ENCODE measurements around the gene SGPL1.

SGPL1 gene

DNA sequence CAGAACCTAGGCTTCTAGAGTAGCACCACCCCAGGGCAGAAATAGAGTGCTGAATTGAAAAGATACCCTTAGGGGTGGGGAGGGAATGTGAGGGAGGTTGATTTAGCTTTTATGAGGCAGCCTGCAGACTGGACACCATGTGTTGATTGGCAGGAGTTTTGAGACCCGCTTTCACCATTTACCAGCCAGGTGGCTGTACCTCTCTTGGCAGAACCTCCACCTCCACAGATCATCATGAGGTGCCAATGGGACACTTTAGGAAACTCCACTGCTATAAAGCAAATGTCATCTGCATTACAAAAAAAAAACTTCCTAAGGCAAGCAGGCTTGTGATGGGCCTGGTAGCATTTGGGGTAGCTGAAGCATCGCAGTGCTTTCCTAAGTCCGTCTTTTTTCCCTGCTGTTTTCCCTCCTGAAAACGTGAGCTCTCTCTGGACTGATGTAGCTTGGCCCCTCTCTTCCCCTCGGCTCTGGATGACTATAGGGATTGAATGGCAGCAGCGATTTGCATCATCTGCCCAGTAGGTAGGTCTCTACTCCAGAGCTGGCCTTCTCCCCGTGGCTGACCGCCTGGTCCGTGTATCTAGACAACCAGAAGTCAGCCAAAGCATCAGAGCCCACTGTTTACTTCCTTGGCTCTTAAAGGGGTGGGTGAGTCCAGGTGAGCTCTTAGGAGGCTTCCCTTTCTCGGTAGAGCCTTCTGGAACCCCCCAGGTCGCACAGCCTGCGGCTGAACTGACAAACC lies 71.3 kb downstream of the SGPL1 start:
- no peak for DNase-seq

DNA sequence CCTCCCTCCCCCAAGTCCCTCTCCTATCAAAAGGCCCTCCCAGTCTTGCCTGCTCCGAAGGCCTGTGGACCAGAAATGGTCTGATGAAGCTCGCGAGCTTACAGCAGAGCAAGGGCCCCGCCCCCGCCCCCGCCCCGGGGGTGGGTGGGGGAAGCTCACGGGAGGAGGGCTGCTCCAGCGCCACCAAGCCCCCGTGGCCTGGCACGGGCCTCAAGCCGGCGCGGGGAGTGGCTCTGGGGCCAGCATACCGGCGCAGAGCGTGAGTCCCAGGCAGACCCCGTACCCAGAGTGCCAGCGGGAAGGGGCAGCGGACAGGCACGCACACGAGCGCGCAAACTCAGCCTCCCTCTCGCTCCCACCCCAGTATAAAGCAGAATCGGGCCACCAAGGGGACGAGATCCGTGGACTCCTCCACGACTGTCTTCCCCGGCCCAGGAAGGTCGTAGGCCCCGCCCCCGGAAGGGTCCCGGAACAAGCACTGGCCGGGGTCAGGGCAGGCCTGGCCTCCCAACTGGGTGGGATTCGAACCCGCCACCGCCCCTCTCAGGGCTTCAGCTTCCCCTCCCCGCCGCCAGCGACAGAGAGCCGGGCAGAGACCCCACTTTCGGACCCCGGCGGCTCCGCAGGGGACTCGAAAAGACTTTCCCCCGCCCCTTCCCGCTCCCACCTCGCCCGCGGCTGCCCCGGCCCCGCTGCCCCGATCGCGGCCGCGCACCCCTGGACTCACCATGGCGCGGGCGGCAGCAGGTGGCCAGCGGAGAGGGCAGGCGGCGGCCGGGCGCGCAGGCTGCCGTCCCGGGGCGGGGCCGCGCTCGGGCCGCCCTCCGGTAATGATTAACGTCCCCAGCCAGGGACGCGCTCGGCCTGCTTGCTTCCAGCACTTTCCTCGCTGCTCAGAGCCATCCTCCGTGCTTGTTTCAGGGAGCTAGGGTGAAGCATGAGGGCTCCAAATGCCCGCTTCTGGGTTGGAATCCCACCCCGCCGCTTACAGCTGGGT lies 72.4 kb downstream of the SGPL1 start, which contains the start of gene PCBD1:
PCBD1 (minus strand) TSS at position 762 of the 997 bp plus-strand sequence; CDS start at position 730, 32 bp downstream.
- peak; percentile 69 for DNase-seq

DNA sequence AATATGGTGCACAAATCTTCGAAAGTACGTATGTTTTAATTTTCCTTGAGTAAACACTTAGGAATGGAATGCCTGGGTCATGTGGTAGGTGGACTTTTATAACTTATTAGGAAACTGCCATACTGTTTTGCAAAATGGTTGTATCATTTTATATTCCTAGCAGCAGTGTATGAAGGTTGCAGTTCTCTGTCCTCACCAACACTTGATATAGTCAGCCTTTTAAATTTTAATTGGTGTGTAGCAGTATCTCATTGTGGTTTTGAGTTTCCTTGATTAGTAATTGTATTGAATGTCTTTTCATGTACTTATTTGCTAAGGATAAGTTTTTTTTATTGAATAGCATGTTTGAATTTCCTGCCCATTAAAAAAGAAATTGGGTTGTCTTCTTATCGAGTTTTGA lies 73.5 kb downstream of the SGPL1 start:
- no peak for DNase-seq

DNA sequence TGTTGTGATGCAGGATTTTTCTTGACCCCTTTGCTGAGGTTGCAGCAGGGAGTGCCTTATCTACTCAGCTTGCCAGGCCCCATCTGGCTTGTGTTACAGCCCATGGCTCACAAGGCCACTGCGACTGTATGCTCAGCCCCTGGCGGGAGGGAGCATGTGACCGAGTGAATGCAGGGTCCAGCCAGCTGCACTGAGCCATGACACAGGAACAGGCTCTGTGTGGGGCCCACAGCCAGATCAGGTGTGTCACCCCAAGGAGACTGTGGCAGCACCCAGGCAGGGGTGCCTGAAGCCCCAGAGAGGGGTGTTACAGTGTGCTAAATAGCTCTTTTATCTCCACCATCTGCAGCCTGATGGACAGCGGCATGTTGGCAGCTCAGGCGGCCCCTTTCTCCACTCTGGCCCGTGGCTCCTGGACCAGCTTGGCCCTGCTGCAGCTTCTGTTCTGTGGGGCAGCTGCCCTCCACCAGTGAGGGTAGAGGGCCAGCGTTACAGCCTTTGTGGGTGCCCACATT lies 75.2 kb downstream of the SGPL1 start:
- DNase-seq = no peak

DNA sequence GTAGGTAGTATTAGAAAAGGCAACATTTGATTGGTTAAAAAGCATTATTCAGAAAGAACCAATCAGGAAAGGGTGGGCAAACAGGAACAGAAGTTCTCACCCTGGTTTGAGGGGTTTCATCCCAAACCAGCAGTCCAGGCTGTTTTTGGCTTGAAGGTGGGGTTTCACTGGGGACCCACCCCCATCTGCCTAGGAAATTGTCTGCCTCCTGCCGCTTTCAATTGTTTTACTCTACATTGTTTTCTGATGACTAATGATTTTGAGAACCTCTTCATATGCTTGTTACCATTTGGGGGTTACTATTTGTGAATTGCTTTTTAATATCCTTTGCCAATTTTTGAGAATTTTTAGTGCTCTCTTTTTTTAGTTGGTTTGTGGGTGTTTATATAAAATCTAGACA lies 75.9 kb downstream of the SGPL1 start:
- no peak for DNase-seq

DNA sequence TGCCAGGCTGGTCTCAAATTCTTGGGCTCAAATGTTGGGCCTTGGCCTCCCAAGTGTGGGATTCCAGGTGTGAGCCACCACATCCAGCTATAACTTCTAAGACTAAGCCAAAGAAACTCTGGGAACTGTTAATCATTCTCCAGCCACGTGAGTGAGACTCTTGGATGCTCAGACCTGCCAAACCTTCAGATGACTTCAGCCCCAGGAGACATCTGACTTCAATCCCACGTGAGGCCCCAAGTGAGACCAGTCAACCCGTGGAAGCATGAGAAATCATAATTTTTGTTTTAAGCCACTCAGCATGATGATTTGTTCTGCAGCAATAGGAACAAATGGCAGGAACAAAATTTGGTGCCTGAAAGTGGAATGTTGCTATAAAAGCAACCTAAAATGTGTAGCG lies 76.9 kb downstream of the SGPL1 start:
- no peak for DNase-seq

DNA sequence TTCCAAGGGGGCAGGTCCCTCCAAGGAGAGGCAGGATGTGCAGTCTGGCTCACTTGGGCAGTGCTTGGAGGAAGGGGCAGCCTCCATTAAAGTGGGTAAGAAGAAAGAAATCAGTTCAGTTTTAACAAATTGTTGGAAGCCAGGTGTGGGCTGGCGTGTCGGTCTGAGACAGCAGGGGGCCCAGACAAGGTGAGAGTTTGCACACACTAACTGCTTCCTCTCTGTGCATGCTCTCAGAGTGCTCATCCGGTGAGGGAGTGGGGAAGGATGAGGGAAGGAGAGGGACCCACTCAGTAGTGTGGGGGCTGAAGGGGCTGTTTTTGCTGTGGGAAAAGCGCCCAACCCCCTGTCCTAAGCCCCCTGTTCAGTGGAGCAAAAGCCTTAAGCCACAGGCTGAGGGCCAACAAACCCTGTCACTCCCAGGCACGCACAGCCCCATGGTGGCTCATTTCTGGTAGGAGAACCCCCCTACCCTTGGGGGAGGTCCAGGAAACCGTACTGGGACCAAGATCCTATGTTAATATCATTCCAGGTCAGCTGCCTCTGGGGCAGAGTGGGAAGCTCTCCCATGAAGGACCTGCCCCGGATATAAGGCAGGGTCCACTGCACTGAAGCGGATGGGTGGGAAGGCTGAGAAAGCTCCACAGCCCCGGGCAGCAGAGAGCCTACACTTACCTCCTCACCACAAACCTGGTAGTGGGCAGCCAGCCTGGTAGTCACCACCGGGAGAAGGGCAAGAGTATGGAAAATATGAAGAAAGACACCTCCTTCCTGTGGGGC lies 77.7 kb downstream of the SGPL1 start:
- DNase-seq = no peak

DNA sequence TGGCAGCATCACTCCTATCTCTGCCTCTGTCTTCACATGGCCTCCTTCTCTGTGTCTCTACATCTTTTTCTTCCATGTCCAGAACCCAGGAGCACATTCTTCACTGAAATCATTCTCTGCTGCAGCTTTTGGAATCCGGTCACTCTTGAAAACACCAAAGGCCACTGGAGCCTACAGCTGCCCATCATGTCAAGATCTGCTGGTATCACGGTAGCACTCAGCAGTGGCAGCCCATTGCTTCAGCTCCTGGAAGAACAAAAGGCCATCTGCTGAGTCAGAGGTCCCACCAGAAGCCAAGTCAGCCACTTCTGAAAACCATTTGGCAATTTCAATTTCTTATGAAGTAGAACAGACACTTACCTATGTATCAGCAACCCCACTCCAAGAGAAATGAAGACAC lies 78.7 kb downstream of the SGPL1 start:
- DNase-seq = no peak

DNA sequence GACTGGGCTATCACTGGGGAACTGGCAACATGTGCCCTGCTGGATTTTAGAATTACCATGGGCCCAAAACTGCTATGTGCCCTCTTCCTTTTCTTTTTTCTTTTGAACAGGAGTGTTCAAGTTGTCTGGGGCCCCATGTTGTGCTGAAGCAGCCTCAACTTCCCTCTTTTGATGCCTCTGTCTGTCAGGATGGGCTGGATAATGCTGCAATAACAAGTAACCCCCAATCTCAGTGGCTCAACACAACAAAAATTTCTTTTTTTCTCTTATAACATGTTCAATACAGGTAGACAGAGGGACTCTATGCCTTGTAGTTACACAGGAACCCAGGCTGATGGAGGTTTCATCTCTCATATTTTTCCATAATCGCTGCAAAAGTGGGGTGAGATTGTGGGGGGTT lies 80.8 kb downstream of the SGPL1 start:
- DNase-seq = no peak

DNA sequence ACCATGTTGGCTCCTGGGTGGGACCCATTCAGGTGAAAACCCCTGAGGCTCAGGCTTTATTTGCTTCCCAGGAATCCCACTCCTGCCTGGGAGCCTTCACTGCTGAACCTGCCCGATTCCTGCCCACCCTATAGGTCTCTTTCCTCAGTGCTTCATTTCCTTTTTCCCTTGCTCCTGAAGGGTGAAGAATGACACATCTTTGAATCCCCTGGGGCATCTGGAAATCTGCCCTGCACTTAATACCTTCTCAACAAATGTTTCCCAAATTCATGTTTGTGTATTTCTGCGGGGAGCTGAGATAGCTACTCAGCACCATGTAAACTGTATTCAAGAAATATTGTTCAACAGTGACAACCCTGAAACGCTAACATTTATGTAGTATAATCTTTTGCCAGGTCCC lies 82.9 kb downstream of the SGPL1 start:
- no peak for DNase-seq

DNA sequence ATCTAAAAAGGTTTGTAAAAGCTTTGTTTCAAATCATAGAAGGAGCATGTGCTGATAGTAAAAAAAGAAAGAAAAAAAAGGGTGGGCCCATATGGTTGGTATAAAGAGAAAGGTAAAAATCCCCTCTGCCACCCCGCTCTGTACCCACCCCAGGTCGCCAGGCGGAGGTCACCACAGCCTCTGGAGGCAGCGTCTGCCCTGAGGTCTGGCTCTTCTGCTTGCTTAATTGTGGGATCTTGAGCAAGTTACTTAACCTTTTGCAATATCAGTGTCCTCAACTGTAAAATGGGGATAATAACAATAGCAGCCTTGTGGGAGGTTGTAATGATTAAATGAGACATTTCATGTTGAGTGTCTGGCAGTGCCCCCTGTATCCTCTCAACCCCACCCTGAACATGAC lies 83.3 kb downstream of the SGPL1 start:
- DNase-seq = no peak

DNA sequence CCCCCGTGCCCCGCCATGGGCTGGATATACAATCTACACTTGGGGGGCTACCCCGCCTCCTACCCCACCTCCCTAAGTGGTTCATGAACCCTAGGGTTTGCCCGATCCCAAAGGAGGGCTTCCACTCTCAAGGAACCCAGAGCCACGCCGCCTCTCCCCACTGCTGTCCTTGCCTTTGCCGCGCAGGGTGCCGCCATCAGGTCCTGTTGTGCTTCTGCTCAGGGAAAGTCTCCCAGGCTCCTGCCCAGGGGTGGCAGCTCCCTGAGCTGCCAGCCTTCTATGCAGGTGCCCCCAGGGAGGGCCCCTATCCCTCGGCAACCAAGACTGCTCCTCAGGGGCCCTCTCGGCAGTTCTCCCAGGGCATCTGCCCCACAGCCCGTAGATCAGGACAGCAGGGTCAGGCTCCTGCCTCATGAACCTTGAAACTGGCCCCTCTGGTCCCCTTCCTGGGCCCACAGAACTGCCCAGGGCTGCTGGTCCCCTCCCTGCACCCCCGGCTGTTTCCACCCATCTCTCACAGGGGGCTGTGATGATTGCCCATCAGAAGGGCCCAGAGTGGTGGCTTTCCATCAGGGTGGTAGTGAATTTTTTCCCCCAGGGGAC lies 85.6 kb downstream of the SGPL1 start:
- DNase-seq = no peak

DNA sequence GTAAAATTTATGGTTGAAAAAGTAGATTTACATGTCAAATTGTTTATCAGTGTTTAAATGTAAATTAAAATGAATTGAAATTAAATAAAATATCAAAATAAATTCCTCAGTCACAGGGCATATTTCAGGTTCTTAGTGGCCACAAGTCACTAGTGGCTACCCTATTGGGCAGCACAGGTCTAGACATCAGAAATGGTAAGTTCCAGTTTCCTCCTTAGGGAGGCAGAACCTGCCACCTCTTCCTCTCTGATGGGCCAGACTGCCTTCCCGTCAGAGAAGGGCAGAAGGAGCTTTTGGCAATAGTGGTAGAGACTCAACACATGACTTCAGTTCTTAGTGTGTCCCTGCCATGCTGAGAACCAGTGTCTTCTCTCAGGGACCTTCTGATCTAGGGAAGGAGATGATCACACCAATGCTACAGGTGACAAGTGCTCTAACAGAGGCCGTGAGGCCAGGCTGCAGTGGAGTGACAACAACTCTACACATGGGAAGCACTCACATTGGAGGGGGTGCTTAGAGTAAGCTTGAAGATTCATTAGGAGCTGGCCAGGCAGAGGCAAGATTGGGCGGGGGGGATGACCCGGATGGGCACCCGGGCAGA lies 87.0 kb downstream of the SGPL1 start:
- no peak for DNase-seq

DNA sequence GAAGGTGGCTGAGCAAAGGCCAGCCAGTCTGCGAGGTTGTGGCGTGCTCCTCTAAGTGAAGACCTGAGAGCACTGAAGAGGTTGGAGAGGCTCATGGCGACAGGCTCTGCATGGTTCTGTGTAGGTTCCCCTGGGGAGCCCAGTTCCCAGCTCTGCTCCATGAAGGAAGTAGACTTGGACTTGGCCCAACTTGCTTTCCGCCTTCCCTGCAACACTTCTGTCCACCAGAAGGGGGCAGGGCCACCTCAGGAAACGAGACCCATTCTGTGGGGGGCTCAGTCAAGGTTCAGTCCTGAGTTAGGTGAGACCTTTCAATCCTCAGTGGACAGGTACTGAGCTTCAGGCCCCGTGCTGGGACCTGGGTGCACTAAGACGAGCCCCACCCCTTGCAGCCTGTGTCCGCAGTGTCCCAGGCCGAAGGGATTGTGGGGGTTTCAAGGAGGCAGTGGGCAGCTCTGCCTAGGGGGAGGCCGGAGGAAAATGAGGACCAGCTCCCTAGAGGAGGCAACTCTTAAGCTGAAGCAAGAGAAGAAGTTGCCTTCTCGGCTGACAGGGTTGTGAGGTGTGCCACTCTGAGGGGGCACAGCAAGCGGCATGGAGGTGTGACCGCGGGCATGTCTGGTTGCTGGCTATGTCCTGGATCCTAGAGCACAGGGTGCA lies 87.6 kb downstream of the SGPL1 start:
- DNase-seq = peak; percentile 16

DNA sequence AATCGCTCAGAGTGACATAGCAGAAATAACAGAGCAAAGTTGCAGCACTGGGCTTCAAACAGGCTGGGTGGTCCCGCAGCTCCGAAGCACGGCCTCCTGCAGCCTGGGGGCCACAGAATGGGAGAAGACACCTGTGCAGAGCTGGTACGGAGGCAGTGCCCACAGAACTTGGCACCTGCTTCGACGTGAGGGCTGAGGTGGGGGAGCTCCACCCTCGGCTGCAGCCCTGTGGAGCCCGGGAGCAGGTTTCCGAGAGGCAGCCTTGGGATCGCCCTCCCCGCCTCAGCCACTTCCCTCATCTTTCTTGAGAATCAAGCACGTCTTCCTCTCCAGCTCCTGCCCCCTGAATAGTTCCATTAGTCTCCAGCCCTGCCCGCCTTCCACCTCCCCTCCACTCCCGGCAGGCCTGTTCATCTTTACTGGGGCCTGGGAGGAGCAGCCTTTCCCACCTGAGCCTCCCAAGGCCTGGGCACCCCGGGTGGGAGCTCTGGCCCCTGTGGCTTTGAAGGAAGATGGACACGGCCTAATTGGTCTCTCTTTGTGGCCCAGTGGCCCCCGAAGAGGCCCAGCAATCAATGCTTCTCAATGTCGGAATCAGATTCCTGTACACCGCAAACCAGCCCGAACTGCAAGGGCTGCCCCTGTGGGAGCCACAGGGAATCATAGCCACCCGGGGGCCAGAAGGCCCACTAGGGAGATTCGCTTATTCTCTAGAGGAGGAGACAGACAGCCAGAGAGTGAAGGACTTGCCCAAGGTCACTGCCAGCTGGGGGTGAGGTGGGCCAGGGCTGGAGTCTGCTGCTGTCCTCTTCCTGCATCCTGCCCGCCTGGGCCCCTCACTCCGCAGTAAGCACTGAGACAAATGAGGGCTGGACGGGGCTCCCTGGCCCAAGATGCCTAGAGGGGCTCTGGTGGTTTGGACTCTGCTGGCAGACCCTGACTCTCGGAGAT lies 89.6 kb downstream of the SGPL1 start:
- no peak for DNase-seq

DNA sequence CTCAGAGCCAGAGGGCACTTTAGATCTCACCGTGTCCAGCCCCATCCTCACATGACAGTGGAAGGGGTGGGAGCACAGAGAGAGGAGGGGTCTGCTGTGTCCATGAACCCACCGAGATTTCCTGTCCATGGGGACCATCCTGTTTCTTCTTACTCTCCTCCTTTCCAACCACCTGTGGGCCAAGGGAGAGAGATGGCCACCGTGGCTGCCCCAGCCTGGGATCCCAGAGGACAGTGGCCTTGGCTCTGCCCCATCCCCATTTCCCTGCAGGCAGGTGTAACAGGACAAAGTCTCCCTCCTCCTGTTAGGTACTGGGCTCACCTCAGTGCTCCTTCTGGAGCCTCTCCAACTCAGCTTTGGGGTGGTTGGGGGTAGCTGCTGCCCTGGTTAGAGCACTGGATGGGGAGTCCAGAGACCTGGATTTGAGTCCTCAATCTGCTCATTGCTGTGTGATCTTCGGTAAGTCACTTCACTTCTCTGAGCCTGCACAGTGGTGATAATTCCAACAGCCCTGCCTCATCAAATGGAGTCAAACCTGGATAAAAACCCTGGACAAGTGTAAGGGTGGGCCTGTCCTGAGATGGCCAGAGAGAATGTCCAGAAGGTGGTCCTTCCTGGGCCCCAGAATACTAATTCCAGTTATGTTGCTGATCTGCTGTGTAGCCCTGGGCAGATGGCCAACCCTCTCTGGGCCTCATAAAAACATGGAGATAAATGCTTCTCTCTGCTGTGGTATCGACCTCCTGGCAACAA lies 90.5 kb downstream of the SGPL1 start:
- no peak for DNase-seq

DNA sequence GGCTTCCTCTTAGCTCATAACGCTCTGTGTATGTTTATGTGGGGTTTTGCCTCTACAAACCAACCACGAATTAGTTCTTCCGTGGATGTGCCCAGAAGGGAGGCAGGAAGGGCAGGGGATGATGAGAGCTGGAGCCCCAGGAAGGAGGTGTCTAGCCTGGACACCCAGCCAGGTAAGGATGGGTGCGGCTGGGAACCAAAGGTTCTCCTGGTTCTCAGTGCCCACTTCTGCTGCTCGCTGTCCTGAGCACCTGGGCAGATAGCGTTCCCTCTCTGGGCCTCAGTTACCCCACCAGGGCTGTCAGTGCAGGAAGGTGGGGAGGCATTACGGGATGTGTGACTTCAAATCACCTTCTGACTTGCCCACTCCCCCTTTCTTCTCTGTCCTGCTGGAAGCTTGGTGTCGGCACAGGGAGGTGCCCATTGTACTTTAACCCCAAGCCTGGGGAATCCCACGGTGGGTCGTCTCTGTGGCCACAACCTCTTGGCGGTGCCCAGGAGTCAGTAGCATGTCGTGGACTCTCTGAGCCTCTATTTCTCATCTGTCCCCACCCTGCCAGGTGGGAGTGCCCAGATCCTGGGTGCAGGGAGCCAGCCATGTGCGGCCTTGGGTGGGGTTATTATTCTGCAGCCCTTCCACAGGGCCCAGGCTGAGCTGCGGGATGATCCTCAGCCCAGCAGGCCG lies 91.3 kb downstream of the SGPL1 start:
- no peak for DNase-seq

DNA sequence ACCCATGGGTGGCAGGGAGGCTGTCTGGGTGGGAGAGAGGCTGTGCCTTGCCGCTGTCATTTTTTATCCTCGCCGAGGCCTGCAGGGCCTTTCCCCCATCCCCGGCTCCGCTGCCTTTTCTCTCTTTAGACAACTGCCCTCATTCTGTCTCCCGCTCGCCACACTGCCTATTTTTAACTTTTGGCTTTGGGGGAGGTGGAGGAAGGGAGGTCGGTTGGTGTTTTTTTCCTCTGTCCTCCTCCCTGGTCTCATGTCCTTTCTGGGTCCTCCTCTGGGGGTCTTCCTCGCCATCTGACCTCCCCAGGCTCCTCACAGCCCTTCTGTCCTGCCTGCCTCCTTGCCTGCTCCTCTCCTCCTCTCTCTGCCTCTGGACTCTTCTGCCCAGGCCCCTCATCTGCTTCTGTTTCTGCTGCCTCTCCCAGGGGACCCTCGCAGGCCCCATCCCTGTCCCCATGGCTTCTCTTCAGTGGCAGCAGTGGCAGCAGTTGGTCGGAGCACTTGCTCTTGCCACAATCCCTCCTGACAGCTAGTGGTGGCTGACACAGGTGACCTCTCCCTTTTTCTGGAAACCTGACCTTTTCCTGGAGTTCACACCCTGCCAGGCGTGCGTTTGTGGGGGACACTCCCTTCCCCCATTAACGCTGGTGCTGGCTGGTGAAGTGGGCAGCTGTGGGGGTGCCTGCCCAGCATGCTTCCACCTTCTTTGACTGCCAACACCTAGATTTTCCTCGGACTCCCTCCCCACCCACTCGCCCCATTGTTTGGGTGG lies 92.1 kb downstream of the SGPL1 start:
- DNase-seq = no peak

Measured in activated CD4-positive, alpha-beta T cell treated with anti-CD3 and anti-CD28 coated beads, Interleukin-2, amount 50 U/mL, for 1 hour (primary cell).